Suppressor macrophage treated with lipopolysaccharide for 4 hours (primary cell): ENCODE data around the gene CCM2.

Experiments used
- DNase-seq: peaks from one replicate; pipeline ENCODE4 v3.0.0-alpha.2; 2020

The CCM2 gene

DNA sequence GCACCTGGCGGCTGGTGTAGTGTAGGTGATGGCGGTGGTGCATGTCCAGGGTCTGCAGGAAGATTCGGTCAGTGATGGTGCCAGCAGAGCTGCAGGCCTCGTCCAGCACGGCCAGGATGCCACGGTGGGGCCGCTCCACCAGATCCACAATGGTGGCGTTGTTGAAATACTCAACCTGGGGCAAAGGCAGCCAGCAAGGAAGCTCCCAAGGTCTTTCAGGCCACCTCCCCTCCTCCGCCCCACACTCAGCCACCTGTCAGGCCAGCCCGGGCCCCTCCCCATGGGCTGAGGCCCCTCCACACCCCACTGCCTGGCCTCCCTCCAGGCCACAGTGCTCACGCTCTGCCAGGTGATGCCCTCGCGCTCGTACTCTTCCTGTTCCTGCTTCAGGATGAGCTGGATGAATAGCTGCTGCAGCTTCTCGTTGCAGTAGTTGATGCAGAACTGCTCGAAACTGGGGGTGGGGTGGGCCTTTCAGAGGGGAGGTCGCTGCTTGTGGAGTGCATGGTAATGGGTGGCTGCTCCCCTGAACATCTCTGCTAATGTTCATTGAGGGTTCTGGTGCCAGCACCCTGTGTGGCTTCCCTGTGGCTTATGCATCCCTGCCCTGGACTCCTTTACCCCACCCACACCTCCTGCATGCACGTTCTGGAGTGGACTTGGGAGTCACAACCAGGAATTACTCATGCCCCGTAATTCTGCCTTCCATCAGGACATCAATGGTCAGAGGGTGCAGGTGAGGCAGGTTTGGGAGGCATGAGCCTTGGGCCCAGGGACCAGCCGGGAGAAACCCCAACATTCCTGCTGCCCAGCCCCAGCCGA is 30.1 kb upstream of the CCM2 start:
- DNase-seq = no peak

DNA sequence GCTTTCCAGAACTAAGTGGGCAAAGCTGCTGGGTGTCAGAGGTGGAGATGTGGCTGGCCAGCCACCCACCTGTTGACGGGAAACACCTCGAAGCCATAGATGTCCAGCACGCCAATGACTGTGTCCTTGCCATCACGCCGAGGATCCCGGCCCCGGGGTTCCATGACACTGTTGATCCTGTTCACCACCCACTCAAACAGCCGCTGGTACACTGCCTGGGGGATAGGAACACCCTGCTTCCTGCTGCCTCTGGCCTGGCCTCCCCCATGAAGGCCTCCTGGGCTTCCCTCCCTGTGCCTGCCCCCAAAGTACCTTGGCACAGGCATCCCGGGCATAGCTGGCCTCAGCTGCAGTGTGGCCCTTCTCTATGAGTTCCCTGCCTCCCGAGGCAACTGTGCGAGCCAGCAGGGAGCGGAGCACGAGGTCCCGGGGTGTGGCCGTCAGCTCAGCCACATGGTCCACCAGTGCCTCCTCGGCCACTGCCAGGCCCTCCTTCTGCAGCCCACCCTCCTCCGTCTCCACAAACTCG is 29.4 kb upstream of the CCM2 start:
- no peak for DNase-seq

DNA sequence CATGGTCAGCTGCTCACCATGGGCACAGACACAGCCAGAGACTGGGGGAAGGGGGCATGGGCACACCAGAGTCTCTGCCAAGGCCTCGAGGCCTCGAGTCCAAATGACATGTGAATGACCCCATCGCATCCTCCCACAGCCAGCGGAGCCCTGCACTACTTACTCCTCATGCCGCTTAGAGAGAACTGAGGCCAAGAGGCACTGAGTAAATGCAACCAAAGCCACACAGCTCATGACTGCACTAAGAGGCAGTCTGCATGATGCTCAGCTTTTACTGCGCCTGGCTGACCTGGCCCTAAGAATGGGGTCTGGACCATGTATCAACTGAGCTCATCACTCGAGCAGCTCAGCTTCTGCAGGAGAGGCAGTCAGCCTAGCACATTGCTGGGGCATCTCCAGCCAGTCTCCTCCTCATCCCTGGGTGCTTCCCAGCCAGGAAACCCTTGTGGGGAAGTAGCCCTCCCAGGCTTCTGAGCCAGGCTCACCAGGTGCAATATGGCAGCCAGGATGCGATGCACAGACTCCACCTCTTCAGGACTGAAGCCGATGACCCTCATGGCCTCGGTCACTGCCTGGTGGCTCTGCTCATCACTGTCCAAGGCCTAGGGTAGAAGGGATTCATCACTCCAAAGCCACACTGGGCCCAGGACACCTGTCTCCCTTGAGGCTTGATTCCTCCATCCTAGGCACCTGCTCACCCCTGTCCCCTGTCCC is 28.7 kb upstream of the CCM2 start:
- DNase-seq = no peak

DNA sequence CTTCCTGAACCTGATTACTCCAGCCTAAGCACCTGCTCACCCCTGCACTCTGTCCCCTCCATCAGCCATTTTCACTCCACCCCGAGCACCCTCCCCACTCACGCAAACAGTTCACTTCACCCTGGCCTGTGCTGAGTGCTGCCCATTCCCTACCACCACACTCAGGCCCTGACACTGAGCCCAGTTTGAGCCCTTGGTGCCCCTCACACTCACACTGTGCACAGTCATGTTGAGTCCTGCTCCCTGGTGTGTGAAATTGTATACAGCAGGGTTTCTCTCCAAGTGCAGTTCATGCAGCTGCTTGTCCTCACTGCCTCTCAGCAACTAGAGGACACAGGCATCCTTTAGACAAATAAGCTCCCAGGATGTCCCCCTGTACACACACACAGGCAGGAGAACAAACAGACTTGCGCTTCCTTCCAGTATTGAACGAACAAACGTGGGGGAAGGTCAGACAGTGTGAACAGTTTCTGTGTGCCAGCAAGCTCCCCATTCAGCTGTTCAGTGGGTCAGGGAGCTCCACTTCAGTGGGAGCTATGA is 28.0 kb upstream of the CCM2 start:
- no peak for DNase-seq

DNA sequence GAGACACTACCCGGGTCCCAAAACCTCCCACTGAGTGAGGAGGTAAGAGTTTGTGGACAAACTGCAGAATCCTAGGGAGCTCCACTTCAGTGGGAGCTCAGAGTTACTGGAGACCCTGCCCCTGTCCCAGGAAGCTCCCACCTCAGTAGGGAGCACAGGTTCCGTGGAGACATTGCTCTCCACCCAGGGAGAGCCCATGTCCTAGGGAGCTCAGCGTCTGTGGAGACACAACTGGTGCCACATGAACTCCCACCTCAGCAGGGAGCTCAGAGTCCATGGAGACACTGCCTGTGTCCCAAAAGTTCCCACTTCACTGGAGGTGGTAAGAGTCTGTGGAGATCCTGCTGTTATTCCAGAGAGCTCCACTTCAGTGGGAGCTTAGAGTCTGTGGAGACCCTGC is 27.4 kb upstream of the CCM2 start:
- DNase-seq = no peak

DNA sequence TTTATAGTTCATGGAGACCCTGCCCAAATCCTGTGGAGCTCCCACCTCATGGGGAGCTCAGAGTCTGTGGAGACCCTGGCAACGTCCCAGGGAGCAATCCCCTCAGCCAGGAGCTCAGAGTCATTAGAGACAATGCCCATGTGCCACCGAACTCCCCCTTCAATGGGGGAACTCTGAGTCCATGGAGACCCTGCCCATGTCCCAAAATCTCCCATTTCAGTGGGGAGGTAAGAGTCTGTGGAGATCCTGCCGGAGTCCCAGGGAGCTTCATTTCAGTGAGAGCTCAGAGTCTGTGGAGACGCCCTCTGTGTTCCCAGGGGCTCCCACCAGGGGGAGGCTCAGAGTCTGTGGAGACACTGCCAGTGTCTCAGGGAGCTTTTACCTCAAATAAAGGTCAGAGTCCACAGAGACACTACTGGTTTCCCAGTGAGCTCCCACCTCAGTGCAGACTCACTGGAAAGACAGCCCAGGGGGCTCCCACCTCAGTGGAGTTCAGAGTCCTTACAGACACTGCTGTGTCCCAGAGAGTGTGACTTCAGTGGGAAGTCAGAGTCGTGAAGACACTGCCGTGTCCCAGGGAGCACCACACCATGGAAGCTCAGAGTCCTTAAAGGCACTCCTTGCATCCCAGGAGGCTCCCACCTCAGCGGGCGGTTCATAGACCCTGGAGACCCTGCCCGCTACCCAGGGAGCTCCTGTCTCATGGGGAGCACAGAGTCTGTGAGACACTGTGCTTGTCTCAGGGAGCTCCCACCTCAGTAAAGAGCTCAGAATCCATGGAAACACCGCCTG is 26.2 kb upstream of the CCM2 start:
- DNase-seq = peak; percentile 73

DNA sequence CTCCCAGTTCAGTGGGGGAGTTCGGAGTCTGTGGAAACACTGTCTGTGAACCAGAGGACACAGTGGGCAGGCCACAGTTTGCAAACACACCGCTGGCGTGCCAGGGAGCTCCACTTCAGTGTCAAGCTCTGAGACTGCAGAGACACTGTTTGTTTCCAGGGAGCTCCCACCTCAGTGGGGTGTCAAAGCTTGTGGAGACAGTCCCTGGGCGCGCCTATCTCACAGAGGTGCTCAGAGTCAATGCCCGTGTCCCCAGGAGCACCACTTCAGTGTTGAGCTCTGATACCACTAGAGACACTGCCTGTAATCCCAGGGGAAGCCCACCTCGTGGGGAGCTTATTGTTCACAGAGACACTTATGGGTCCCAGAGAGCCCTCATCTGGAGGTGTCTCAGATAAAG is 25.5 kb upstream of the CCM2 start:
- no peak for DNase-seq

DNA sequence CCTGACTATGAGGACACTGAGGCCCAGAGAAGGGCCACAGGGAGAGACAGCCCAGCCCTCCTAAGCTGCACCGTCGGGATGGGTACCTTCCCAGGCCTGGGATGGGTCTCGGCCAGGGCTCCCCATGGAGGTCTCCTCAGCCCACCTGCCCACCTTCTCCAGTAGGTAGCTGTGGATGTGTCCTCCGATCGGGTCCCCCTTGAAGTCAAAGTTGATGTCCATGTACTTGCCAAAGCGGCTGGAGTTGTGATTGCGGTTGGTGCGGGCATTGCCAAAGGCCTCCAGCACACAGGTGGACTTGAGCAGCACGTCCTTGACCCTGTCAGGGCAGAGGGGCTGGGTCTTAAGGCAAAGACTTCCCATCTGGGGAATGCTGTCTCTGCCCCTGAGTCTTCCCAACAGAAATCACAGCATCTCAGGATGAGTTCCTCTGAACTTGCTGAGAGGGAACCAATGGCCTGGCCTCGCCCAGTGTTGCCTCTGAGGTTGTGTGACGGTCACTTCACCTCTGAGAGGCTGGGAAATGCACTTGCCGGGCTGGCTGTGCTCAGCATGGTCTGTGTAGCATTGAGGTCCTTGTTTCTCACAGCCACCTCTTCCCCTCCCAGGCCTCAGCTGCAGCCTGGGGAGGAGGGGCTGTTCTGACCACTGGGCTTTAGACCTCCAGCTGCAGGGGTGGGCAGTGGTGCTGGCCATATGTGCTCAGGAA is 24.5 kb upstream of the CCM2 start:
- no peak for DNase-seq

DNA sequence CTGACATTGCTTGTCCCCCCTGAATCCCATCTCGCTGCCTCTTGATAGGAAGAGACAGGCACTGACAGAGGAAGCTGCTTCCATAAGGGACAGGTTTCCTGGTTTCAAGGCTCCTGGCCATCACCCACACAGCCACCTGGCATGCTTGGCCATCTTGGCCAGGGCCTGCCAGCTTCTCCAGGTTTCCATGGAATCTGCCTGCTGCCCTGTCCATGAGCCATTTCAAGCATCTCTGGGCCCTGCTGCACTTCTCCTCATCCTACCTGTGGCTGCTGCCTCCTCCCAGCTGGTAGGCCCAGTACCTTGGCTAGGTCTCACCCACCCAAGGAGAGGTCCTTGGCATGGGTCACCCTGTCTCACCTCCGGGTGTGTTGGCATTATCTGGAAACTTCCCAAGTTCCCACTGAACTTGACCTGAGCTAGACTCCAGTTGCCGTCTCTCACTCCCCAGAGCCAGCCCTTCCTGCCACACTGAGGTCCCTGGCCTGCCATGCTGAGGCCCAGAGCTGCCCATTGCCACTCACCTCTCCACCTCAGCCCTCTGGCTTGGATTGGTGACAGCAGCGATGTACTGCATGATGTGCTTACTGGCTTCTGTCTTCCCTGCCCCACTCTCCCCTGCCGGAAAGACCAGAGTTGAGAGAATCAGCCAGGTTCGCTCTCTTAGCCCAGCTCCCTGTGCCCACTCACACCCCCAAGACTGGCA is 23.8 kb upstream of the CCM2 start:
- DNase-seq = no peak

DNA sequence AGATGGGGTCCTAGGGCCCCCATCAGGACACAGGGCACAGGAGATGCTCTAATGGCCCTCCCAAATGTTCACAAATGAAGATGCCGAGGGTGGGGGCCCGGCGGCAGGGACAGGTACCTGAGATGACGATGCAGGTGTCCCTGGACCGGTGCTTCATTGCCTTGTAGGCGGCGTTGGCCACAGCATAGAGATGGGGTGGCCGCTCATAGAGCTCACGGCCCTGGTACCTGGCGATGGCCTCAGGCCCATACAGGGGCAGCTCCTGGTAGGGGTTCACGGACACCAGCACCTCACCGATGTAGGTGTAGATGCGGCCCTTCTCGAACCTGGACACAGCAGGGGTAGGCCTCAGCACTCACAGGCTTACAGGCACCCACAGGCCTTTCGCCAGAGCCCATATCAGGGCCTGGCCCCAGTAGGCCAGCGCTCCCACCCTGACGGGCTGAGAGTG is 23.2 kb upstream of the CCM2 start:
- no peak for DNase-seq

DNA sequence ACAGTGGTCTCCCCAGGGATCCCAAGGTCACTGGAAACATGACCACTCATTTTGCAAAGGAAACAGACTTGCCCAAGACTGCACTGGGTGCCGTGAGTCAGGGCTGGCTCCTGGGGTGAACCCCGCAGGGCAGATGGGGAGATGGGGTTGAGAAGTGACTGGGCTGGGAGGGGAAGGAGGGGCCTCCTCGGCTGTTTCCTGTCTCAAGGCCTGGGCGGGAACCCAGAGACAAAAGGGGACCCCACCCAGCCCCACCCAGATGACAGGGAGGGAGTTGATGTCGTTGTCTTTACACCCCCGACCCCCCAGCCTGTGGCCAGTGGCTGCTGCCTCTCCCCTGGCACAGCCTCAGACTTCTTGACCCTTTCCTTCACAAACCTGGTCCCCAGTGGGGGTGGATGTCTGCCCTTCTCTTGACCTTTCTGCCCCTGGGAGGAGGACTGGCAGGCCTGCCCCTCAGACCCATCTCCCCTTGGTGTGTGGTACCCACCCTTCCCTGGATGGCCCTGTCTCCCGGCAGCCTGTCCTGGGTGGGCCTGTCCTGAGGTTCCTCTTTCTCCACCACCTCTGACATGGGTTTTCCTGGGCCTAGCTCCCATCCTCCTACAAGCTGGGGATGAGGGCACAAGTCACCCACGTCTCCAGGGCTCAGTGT is 22.6 kb upstream of the CCM2 start:
- peak; percentile 87 for DNase-seq

DNA sequence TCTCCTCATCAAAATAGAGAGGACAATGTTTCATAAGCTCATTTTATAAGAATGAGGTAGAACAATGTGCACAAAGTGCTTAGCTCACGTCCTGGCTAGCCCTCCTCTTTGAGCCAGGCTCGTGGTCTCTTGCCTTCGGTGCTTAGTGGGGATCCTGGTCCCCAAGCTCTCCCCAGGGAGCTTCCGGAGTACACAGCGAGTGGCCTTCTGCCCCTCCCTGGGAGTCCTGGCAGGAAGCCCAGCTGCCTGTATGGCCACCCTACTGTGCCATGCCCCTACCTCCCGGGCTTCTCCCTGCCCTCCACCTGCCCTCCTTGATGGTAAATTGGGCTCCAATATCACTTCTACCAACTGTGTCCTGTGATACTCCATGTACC is 22.1 kb upstream of the CCM2 start:
- no peak for DNase-seq

DNA sequence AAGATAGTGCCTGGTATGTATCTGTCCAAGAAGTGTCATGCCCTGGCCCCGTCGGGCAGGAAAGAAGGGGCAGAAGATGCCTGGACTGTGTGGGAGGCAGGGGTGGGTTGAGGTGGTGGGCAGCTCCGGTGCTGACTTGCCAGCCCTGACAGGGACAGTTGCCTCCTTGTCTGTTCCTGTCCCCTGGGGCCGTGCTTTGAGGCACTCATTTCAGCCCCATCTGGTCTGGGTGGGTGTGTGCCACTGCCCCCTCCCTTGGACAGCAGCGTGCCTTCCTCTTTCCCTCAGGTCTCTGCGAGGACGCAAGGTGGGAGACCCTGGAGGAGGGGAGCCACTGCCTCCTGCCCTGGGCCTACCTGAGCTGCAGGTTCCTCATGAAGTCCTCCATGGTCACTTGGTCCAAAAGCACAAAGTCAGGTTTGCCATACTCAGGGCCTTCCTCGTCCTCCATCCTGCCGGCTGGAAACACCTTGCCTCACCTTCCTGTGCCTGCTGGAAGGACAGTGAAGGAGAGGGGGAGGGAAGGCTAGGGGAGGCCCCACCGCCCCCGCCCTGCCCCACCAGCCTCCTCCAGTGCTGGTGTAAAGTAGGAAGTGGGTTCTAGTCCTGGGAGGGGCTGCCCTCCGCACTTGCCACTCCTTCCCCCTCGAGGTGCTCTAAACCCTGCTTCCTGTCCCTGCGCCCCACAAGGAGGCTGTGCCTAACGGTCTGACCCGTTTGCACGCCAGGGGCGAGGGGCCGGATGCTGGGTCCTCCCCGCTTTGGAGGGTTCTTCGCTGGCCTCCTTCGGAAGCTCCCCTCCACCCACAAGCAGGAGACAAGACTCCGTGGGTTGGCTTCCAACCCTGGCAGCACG is 21.3 kb upstream of the CCM2 start, which contains the start of gene MYO1G:
Gene MYO1G (minus strand): TSS at position 505 of the 856 bp plus-strand sequence. CDS start 54 bp downstream, at position 451.
- DNase-seq = peak; percentile 91

DNA sequence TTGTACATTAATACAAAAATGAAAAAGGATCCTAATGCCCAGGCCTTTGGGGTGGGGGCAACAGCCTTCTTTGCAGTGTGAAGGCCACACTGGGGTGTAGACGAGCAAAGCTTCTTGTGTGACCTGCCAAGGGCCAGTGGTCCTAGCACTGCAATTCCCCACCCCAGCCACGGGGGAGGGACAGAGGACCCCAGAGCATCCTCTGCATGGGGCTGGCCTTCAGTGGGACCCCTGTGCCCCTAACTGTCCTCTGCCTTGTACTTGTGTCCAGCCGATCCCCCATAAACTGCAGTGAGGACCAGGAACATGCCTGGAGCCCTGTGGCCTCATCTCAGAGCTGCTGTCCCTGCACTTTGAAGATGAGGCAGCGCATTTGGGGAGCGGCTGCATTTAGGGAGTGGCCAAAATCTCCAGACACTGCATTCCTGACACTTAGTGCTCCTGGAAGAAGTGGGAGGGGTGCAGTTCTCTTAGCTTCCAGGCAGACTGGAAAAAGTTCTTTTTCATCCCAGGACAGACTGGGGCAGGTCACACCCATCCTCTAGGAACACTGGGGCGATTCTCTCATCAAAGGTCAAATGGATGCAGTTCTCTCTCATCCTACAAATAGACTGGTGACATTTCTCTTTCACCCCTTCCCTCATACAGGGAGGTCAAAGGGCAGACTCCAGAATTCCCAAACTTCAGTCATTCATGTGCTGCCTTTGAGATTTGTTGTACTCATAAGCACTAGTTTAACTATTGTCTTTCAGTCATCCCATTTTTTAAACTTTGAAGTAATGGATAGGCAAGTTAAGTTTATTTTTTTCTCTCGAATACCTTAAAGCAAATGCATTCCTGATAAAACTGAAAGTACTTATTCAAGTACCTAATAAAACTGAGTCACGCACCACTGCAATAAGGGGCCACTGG is 20.3 kb upstream of the CCM2 start:
- peak; percentile 86 for DNase-seq

DNA sequence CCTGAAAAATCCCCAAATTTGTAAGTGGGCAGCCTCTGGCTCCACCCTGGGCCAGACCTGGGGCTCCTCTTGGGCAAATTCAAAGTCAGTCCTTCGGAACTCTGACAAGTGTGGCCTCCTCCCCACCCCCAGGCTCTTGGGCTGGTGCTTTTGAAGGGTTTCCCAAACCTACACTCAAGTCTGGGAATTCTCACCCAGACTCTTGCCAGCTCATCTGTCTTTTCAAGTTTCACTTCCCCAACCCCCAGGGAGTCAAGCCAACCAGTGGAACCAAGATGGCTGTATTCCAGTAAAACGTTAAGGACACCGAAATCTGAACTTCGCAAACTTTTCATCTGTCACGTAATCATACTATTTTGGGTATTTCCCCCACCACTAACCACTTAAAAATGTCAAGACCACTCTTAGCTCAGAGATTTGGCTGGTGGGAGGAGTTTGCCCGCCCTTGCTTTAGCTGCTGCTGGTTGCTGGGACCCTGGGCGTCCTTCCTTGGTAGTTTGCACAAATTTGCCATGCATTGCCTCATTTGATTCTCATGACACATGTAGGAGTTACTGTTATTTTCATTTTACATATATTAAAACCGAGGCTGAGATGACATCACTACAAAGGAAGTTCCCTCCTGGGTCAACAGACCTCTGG is 19.5 kb upstream of the CCM2 start:
- DNase-seq = peak; percentile 99

DNA sequence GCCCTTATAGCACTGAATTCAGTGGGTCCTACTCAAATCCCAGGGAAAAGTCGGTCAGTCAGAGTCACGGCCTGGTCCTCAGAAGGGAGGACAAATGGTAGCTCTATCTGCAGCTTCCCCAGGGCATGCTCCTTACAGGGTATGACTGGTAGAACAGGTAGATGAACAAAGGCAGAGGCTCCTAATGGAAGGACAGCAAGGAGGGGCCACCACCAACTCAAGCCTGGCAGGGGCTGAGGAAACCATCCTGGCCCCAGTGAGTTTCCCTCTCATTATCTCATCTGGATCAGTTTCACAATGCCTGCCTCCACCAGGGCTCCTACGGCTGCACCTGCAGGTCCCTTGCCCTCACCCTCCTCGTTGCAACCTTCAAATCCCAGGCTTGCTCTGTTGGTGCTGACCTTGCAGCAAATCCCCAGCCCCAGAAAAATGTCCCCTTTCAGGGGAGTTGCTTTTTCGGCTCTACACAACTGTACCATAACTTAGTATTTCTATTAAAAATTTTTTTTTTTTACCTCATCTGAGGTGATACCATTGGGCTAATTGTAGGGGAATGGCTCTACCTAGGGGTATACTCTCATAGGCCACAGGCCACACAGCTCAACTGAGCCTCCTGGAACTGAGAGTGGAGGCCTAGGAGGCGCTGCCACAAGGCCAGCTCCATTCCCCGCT is 18.8 kb upstream of the CCM2 start:
- no peak for DNase-seq

DNA sequence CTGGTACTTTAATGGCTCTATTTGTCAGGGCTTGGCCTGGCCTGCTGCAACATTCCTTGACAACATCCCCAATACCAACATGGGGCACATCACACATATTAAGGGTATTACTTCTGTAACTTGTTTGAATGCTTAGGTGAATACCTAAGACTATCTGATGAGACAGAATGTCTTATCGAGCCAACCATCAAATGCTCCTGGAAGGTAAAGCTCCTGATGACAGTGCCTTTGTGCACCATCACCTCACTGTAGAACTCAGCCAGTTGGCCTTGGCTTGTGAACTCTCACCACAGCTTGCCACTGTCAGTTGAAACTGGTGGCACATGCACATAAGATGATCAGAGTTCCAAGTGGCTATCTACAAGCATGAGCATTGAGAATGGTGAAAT is 17.5 kb upstream of the CCM2 start:
- no peak for DNase-seq

DNA sequence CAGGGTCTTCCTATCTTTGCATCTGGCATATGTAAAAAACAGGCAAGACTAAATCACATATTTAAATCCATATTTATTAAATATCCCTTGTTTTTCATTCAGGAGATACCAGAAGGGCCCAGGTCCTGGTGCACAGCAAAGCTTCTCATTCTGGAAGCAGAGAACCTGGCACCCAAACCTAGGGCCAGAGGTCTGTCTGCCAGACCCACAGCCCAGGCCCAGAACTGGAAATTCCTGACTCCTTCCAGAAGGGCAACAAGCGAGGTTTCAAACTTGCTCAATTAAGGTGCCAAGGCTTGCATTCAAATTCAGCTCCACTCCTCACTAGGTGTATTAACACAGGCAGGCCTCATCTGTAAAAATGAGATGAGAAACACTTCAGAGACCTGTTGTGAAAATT is 17.0 kb upstream of the CCM2 start:
- DNase-seq = no peak
